Astrocyte of the hippocampus (primary cell): ENCODE data around the gene GNLY.

Experiments used
- DNase-seq: peaks from one replicate; pipeline ENCODE4 v3.0.0; 2011; ENCODE audit warnings: low read depth, low spot score

The GNLY gene

GRCh38 chr2:85725451-85725850, 31.3 kb downstream of the GNLY start:
- DNase-seq, result no peak

- no peak for DNase-seq
Measured at GRCh38 chr2:85727798-85728197, 33.6 kb downstream of the GNLY start.

GRCh38 chr2:85728342-85728741, 34.2 kb downstream of the GNLY start:
- no peak for DNase-seq

- peak; percentile 94 for DNase-seq
Measured at GRCh38 chr2:85728883-85729824, 35.0 kb downstream of the GNLY start.

GRCh38 chr2:85729825-85730510, 35.8 kb downstream of the GNLY start:
- no peak for DNase-seq

DNA sequence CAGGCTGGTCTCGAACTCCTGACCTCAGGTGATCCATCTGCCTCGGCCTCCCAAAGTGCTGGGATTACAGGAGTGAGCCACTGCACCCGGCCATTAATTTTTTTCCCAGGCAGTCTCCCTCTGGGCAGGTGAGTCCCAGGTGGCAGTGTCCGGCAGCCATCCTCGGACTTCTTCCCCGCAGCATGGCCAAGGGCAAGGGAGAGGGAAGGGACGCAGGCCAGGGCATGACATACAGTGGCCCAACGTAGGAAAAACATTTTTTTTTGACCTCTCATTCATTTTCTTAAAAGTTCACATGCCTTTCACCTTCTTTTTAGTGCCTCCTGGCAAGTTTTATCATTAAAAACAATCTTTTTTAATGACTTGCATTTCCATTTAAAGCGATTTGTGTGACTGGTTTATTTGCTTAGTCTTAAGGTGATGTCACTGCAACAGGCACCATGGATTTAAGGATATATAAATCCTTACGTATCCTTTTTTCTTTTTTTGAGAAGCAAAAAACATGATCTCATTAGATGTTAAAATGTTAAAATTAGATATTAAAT, 36.6 kb downstream of the GNLY start:
- no peak for DNase-seq

DNA sequence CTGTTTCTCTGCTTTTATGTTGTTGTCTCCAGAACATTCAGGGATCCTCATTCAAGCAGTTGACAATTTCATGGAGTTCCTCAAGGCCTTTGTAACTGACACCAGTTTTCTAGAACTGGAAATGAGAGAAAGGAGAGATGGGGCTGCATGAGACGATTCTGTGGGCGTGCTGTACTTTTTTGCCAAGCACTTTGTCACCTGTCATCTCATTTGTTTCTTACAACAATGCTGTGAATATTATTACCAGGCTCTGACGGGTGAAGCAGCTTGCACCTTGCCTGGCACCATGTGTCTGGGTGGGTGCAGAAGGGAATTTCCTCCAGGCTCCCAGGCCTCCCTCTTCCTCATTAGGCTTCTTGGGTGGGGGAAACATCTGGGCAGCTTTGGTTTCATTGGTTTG, 37.4 kb downstream of the GNLY start:
- DNase-seq, result no peak

GRCh38 chr2:85732467-85733120, 38.4 kb downstream of the GNLY start:
- DNase-seq, result no peak

DNA sequence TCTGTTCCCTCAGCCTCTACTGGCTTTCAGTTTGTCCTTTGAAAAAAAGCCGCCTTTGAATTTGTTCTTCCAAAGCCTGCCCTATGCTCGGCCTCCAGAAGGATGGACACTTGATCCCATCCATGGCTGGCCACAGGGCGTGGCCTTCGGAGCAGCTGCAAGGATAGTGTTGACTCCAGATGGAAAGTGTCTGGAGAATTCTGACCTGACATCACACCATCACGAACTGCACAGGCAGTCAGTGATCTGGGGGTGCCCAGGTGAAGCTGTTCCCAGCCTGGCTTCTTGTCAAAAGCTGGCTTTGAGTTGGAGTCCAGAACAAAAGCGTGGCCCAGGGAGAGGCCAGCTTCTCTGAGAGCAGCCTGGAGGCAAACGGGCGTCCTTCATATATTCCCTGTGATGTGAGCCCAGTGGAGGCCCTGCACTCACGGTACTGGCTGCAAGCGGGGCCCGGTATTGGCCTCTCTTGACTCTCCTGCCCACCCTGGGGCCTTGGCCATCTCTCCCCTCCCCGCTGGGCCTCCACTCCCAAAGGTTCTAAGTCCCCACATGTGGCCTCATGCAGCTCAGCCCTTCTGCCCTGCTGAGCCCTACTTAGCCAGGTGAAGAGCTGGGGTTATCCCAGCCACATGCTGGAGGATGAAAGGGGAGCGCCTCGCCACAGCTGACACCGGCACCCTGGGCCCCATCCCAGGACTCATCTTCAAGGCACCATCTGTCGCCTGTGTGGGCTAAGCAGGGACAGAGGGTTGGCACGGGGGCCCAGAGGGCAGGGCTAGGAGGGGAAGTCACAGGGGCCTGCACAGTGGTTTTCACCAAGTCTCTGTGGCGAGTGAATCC, 39.2 kb downstream of the GNLY start:
- DNase-seq, result no peak

- DNase-seq, result no peak
Measured at GRCh38 chr2:85734015-85734414, 39.9 kb downstream of the GNLY start.

DNA sequence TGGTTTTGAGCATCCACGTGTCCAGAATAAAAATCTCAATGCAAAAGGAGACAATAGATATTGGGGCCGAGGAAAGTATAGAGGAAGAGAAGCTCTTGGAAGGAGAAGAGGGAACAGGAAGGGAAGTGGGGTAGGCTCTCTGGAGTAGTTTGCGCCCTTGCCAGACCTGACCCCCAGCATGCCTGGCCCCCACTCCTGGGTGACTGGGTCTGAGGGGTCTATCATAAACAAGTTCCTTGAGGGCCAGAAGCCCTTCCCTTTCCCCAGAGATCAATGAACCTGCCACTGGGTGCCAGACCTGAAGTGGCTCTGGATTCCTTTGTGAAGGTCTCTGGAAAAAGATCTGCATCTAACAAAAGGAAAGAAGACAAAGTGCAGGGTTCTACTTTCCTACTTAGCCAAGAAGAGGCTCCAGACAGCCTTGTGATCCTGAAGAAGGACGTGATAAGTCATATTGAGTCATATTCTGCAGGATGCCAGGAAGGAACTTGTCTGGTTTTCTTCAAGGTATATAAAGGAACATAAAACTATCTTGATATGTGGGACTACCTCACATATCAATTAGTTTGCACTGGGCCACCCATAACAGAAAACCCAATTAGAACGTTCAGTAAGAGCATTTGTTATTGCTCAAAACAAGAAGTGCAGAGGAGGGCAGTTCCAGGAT, 40.9 kb downstream of the GNLY start:
- DNase-seq, result no peak

GRCh38 chr2:85735691-85736090, 41.5 kb downstream of the GNLY start:
- no peak for DNase-seq

GRCh38 chr2:85736456-85737355, 42.5 kb downstream of the GNLY start:
- no peak for DNase-seq

GRCh38 chr2:85737481-85737880, 43.3 kb downstream of the GNLY start:
- peak; percentile 86 for DNase-seq

DNA sequence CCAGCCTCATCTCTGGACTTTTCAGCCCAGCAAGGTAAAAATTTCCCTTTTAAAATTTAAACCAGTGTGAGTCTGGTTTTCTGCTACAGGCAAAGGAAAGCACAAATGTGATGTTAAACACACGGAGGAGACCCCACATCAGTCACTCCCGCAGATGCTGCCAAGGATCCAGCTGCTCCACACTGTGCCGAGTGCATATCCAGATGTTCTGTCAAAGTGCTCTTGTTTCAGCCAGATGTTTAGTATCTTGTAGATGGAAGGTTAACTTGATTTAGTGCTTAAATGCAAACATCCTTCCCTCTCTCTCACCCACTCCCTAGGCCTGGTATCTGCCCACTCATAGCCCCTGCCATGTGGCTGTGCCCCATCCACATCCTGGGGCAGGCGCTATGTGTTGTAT, 43.8 kb downstream of the GNLY start:
- no peak for DNase-seq

GRCh38 chr2:85740193-85740592, 46.0 kb downstream of the GNLY start:
- no peak for DNase-seq

DNA sequence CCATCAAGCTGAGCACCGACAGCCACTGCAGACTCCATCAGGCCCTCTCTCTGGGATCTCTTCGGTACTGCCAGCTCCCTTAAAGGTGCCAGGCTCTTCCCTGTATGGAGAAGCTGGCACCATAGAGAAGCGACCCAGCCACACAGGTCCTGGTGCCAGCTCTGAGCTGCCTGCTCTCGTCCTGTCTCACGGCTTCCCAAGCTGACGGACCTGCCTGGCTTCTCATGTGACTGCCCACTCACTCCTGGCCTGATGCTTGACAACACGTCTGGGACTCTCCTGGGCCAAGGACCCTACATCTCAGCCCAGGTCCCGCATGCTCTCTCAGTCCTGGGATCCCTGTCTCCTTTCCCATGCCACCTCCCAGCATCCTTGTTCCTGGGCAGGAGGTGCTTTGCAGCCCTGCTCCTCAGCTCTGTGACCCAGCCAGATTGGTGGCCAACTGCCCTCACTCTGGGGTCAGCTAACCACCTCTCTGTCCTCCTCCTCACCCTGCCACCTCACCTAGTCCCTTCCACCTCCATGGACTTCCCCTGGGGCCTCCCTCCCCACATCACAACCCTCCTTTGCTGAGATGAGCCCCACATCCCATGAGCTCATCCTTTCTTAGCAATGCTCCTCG, 47.2 kb downstream of the GNLY start:
- DNase-seq, result no peak

DNA sequence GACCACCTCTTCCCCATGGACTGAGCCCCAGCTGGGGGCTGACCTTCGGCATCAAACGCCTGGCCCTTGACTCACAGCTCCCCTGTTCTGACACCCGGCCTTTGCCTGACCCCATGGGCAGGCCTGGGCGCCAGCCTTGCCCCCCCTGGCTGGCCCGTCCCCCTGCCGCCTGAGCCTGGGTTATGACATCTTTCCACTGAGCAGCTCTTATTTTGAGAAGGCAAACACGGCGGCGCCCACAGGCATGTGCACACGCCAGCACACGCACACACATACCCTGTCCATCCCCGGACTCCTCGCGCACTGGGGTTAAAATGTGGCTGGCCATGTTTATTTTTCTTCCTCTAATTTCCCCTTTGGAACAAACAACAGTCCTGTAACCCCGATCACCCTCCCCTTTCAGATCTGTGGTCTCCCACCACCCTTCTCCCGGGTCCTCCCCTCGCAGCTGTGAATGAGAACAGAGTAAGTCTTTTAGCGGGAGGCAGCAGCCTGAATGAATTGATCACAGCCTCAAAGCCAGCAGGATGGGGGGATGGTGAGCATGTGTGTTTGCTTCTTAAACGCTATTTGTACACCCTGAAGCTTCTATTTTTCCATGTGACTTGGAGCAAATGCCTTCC, 47.8 kb downstream of the GNLY start:
- peak; percentile 95 for DNase-seq
